GM18861 (cell line): ENCODE results near the gene ICA1.

Source experiments
- ATAC-seq: cut with Tn5 transposase; IDR thresholded peaks from one replicate; pipeline ENCODE4 v1.9.1; 2021; ENCODE audit not compliant: unreplicated experiment

Gene ICA1

GRCh38 chr7:8134089-8134733, 127.8 kb downstream of the ICA1 start:
- peak; percentile 64 for ATAC-seq

- peak; percentile 35 for ATAC-seq
Measured at GRCh38 chr7:8133188-8133848, 128.6 kb downstream of the ICA1 start.

- peak; percentile 26 for ATAC-seq
Measured at GRCh38 chr7:8131694-8132605, 130.0 kb downstream of the ICA1 start.

GRCh38 chr7:8130663-8131062, 131.3 kb downstream of the ICA1 start:
- ATAC-seq, result no peak

- ATAC-seq, result no peak
Measured at GRCh38 chr7:8129318-8129659, 132.7 kb downstream of the ICA1 start.

GRCh38 chr7:8128449-8129317, 133.3 kb downstream of the ICA1 start:
- no peak for ATAC-seq

- ATAC-seq, result no peak
Measured at GRCh38 chr7:8126601-8127167, 135.3 kb downstream of the ICA1 start.

- peak; percentile 81 for ATAC-seq
Measured at GRCh38 chr7:8125680-8126444, 136.1 kb downstream of the ICA1 start.

- no peak for ATAC-seq
Measured at GRCh38 chr7:8121243-8121642, 140.7 kb downstream of the ICA1 start.

GRCh38 chr7:8120390-8121058, 141.4 kb downstream of the ICA1 start:
- ATAC-seq, result no peak

- ATAC-seq, result no peak
Measured at GRCh38 chr7:8119262-8119661, 142.7 kb downstream of the ICA1 start.

GRCh38 chr7:8117195-8117594, 144.8 kb downstream of the ICA1 start:
- ATAC-seq, result no peak

- peak; percentile 96 for ATAC-seq
Measured at GRCh38 chr7:8115547-8116402, 146.2 kb downstream of the ICA1 start.

GRCh38 chr7:8114175-8114574, 147.8 kb downstream of the ICA1 start:
- ATAC-seq, result peak; percentile 17

- no peak for ATAC-seq
Measured at GRCh38 chr7:8113184-8113583, 148.8 kb downstream of the ICA1 start.

- ATAC-seq, result no peak
Measured at GRCh38 chr7:8112685-8113084, 149.3 kb downstream of the ICA1 start.

- no peak for ATAC-seq
Measured at GRCh38 chr7:8111282-8111960, 150.5 kb downstream of the ICA1 start.
